ENCODE measurements around the gene PCDH9. TPM values are rescaled to one million over a fixed set of nuclear protein-coding genes. Genes with fewer than 3 reads are reported as not detected.

The PCDH9 gene
- polyA plus RNA-seq, 1 of the 3 experiments (the other 2 are of a cell fraction) = 1.3 TPM

- Histone ChIP-seq H3F3A (replicated peaks; ENCODE audit: insufficient read depth) (no peaks in the 10 kb centered on the region), H3K4me1 (ENCODE audit: control insufficient read depth in 1 of 2, insufficient read depth in 2 of 2, low read depth in 1 of 2, low read length in 1 of 2) (no peaks in the 10 kb centered on the region; a peak in 1 of 4 replicates), H3K4me2 (no peak overlapping the region), H3K27ac (ENCODE audit: low read depth in 2 of 2, low read length in 1 of 2) (no peak overlapping the region), H3K4me3 (ENCODE audit: low read depth in 2 of 2, low read length in 1 of 2) (no peak overlapping the region), H4K20me1 (ENCODE audit: insufficient read depth) (no peaks in the 10 kb centered on the region), H3K9ac (no peak overlapping the region), H3K36me3 (replicated peaks in 1 of 2; ENCODE audit: control insufficient read depth in 1 of 2, insufficient read depth in 2 of 2, low read length in 1 of 2) (no peaks in the 10 kb centered on the region), H2AFZ (ENCODE audit: low read depth) (no peak overlapping the region), H3K9me2 (no peaks in the 10 kb centered on the region), H3K9me3 (no peaks in the 10 kb centered on the region), H3K79me2 (ENCODE audit: insufficient read depth) (no peaks in the 10 kb centered on the region), H3K27me3 (ENCODE audit: insufficient read depth) (no peaks in the 10 kb centered on the region)
- no peak for TF ChIP-seq EZH2phosphoT487 (IDR thresholded peaks at IDR 0.05; ENCODE audit: borderline replicate concordance, low read depth)
- TF ChIP-seq MXI1 (IDR thresholded peaks at IDR 0.05; ENCODE audit: low read depth, low read length) = no peak
- no peak for TF ChIP-seq FOXM1 (IDR thresholded peaks at IDR 0.05; ENCODE audit: low read depth)
- no peak for TF ChIP-seq SIN3A (IDR thresholded peaks at IDR 0.05; ENCODE audit: borderline replicate concordance, low read depth, low read length)
- TF ChIP-seq SMC3 (IDR thresholded peaks at IDR 0.05; ENCODE audit: low read depth, low read length) = no peak
- TF ChIP-seq MEF2A (IDR thresholded peaks at IDR 0.05; ENCODE audit: borderline replicate concordance, low read depth) = no peak
- no peak for TF ChIP-seq YY1 (IDR thresholded peaks at IDR 0.05; ENCODE audit: low read depth)
- TF ChIP-seq RFX5 (IDR thresholded peaks at IDR 0.05; ENCODE audit: low read length) = no peak
- no peak for TF ChIP-seq REST (IDR thresholded peaks at IDR 0.05; ENCODE audit: low read depth, low read length)
- TF ChIP-seq NRF1 (IDR thresholded peaks at IDR 0.05; ENCODE audit: low read depth, low read length) = no peak
- no peak for TF ChIP-seq POLR2AphosphoS5 (IDR thresholded peaks at IDR 0.05; ENCODE audit: low read depth, low read length)
- no peak for TF ChIP-seq CTCF (IDR thresholded peaks at IDR 0.05)
- CTCF ChIA-PET = no interaction called here
- DNase-seq = no peak
- WGBS (ENCODE audit: low lambda C conversion rate) = 70% methylated on average over 9 of the region's 9 CpGs
- POLR2A ChIA-PET = no interaction called here
Observed at GRCh38 chr13:66994517-66995202, 235.5 kb downstream of the PCDH9 start.

Data from SK-N-SH (cell line).